Measurements from ENCODE around the gene TUBGCP2.
A peak's percentile ranks its signal among the peaks of the same experiment; 100 is the strongest.
"Not testable (repeated sequence)": the region's sequence is repeated elsewhere in the genome, so short reads cannot be mapped to it uniquely, and the experiment has no call there.

Gene TUBGCP2

GRCh38 chr10:133320852-133321422 is 12.3 kb upstream of the TUBGCP2 start:
- 96% methylated on average over 6 of the region's 6 CpGs for WGBS
- H3K27ac ChIP-seq (ENCODE audit: low read depth, low read length); H3K4me1 ChIP-seq (ENCODE audit: insufficient read depth, low read length); H3K9me3 ChIP-seq (ENCODE audit: insufficient read depth, low read depth, low read length); H3K4me3 ChIP-seq (ENCODE audit: low read length); H3K36me3 ChIP-seq (ENCODE audit: insufficient read depth, low read length); H3K9ac ChIP-seq (ENCODE audit: low read depth, low read length): not testable (repeated sequence)
- peaks cover 28% of the 10 kb centered on the region for H3K27me3 ChIP-seq (ENCODE audit: insufficient read depth, low read length)

- 11% methylated on average over 51 of the region's 51 CpGs for WGBS
- peak overlapping the region; percentile 60 for H3K9ac ChIP-seq (ENCODE audit: low read depth, low read length)
- no peaks in the 10 kb centered on the region for H3K4me1 ChIP-seq (ENCODE audit: insufficient read depth, low read length)
- peak overlapping the region; percentile 18; the same call in 1 of the 2 replicates for H3K27ac ChIP-seq (ENCODE audit: low read depth, low read length)
- H3K36me3 ChIP-seq (ENCODE audit: insufficient read depth, low read length), result no peaks in the 10 kb centered on the region
- peak overlapping the region; percentile 58 for H3K4me3 ChIP-seq (ENCODE audit: low read length)
- H3K9me3 ChIP-seq (ENCODE audit: insufficient read depth, low read depth, low read length), result no peaks in the 10 kb centered on the region
- peaks cover 15% of the 10 kb centered on the region for H3K27me3 ChIP-seq (ENCODE audit: insufficient read depth, low read length)
These were observed 9.9 kb upstream of the TUBGCP2 start for GRCh38 chr10:133318494-133319127.

- 71% methylated on average over 3 of the region's 7 CpGs for WGBS
- Histone ChIP-seq H3K4me3 (ENCODE audit: low read length) (no peak overlapping the region), H3K9ac (ENCODE audit: low read depth, low read length) (no peak overlapping the region), H3K27me3 (ENCODE audit: insufficient read depth, low read length) (peaks cover 15% of the 10 kb centered on the region), H3K9me3 (ENCODE audit: insufficient read depth, low read depth, low read length) (no peaks in the 10 kb centered on the region), H3K4me1 (ENCODE audit: insufficient read depth, low read length) (no peaks in the 10 kb centered on the region), H3K36me3 (ENCODE audit: insufficient read depth, low read length) (peaks cover 12% of the 10 kb centered on the region), H3K27ac (ENCODE audit: low read depth, low read length) (no peak overlapping the region)
These were observed 8.1 kb upstream of the TUBGCP2 start for GRCh38 chr10:133316732-133317131.

GRCh38 chr10:133316266-133316665 is 7.6 kb upstream of the TUBGCP2 start:
- WGBS, result 91% methylated on average over 6 of the region's 9 CpGs
- Histone ChIP-seq H3K4me1 (ENCODE audit: insufficient read depth, low read length) (no peaks in the 10 kb centered on the region), H3K4me3 (ENCODE audit: low read length) (no peak overlapping the region), H3K9me3 (ENCODE audit: insufficient read depth, low read depth, low read length) (no peaks in the 10 kb centered on the region), H3K27ac (ENCODE audit: low read depth, low read length) (no peak overlapping the region), H3K36me3 (ENCODE audit: insufficient read depth, low read length) (peaks cover 17% of the 10 kb centered on the region), H3K9ac (ENCODE audit: low read depth, low read length) (no peak overlapping the region), H3K27me3 (ENCODE audit: insufficient read depth, low read length) (peaks cover 15% of the 10 kb centered on the region)

GRCh38 chr10:133315847-133316246 is 7.2 kb upstream of the TUBGCP2 start:
- WGBS, result 87% methylated on average over 5 of the region's 5 CpGs
- H3K4me3 ChIP-seq (ENCODE audit: low read length), result no peak overlapping the region

GRCh38 chr10:133314911-133315310 is 6.2 kb upstream of the TUBGCP2 start:
- Histone ChIP-seq H3K27me3 (ENCODE audit: insufficient read depth, low read length) (peaks cover 10% of the 10 kb centered on the region), H3K4me1 (ENCODE audit: insufficient read depth, low read length) (no peaks in the 10 kb centered on the region), H3K9ac (ENCODE audit: low read depth, low read length) (no peak overlapping the region), H3K9me3 (ENCODE audit: insufficient read depth, low read depth, low read length) (no peaks in the 10 kb centered on the region), H3K36me3 (ENCODE audit: insufficient read depth, low read length) (peaks cover 30% of the 10 kb centered on the region), H3K27ac (ENCODE audit: low read depth, low read length) (no peak overlapping the region), H3K4me3 (ENCODE audit: low read length) (no peak overlapping the region)
- 92% methylated on average over 12 of the region's 12 CpGs for WGBS

More at GRCh38 chr10:133315847-133316246, 7.2 kb upstream of the TUBGCP2 start:
- no peak overlapping the region for H3K9ac ChIP-seq (ENCODE audit: low read depth, low read length)
- no peak overlapping the region for H3K27ac ChIP-seq (ENCODE audit: low read depth, low read length)
- no peaks in the 10 kb centered on the region for H3K4me1 ChIP-seq (ENCODE audit: insufficient read depth, low read length)
- H3K27me3 ChIP-seq (ENCODE audit: insufficient read depth, low read length), result peaks cover 15% of the 10 kb centered on the region
- peaks cover 21% of the 10 kb centered on the region for H3K36me3 ChIP-seq (ENCODE audit: insufficient read depth, low read length)
- H3K9me3 ChIP-seq (ENCODE audit: insufficient read depth, low read depth, low read length), result no peaks in the 10 kb centered on the region

GRCh38 chr10:133313192-133313591 is 4.5 kb upstream of the TUBGCP2 start:
- H3K36me3 ChIP-seq (ENCODE audit: insufficient read depth, low read length), result peaks cover 30% of the 10 kb centered on the region
- H3K9me3 ChIP-seq (ENCODE audit: insufficient read depth, low read depth, low read length), result no peaks in the 10 kb centered on the region
- no peak overlapping the region for H3K4me3 ChIP-seq (ENCODE audit: low read length)
- no peaks in the 10 kb centered on the region for H3K4me1 ChIP-seq (ENCODE audit: insufficient read depth, low read length)
- H3K27me3 ChIP-seq (ENCODE audit: insufficient read depth, low read length), result no peaks in the 10 kb centered on the region
- no peak overlapping the region for H3K9ac ChIP-seq (ENCODE audit: low read depth, low read length)
- no peak overlapping the region for H3K27ac ChIP-seq (ENCODE audit: low read depth, low read length)
- WGBS, result 98% methylated on average over 4 of the region's 4 CpGs

GRCh38 chr10:133312769-133313145 is 4.1 kb upstream of the TUBGCP2 start:
- Histone ChIP-seq H3K4me1 (ENCODE audit: insufficient read depth, low read length) (no peaks in the 10 kb centered on the region), H3K9ac (ENCODE audit: low read depth, low read length) (no peak overlapping the region), H3K4me3 (ENCODE audit: low read length) (no peak overlapping the region), H3K36me3 (ENCODE audit: insufficient read depth, low read length) (peaks cover 30% of the 10 kb centered on the region), H3K9me3 (ENCODE audit: insufficient read depth, low read depth, low read length) (no peaks in the 10 kb centered on the region), H3K27ac (ENCODE audit: low read depth, low read length) (no peak overlapping the region), H3K27me3 (ENCODE audit: insufficient read depth, low read length) (no peaks in the 10 kb centered on the region)
- 91% methylated on average over 9 of the region's 9 CpGs for WGBS

GRCh38 chr10:133312016-133312768 is 3.5 kb upstream of the TUBGCP2 start:
- 94% methylated on average over 23 of the region's 23 CpGs for WGBS
- Histone ChIP-seq H3K27ac (ENCODE audit: low read depth, low read length) (no peak overlapping the region), H3K27me3 (ENCODE audit: insufficient read depth, low read length) (no peaks in the 10 kb centered on the region), H3K4me3 (ENCODE audit: low read length) (no peak overlapping the region), H3K4me1 (ENCODE audit: insufficient read depth, low read length) (no peaks in the 10 kb centered on the region), H3K9ac (ENCODE audit: low read depth, low read length) (no peak overlapping the region), H3K36me3 (ENCODE audit: insufficient read depth, low read length) (peaks cover 30% of the 10 kb centered on the region), H3K9me3 (ENCODE audit: insufficient read depth, low read depth, low read length) (no peaks in the 10 kb centered on the region)

- Histone ChIP-seq H3K27ac (ENCODE audit: low read depth, low read length) (no peak overlapping the region), H3K9me3 (ENCODE audit: insufficient read depth, low read depth, low read length) (no peaks in the 10 kb centered on the region), H3K4me3 (ENCODE audit: low read length) (no peak overlapping the region), H3K4me1 (ENCODE audit: insufficient read depth, low read length) (no peaks in the 10 kb centered on the region), H3K27me3 (ENCODE audit: insufficient read depth, low read length) (no peaks in the 10 kb centered on the region), H3K36me3 (ENCODE audit: insufficient read depth, low read length) (peaks cover 30% of the 10 kb centered on the region), H3K9ac (ENCODE audit: low read depth, low read length) (no peak overlapping the region)
- 93% methylated on average over 10 of the region's 10 CpGs for WGBS
These were observed 2.9 kb upstream of the TUBGCP2 start for GRCh38 chr10:133311570-133311969.

GRCh38 chr10:133310789-133311188 is 2.1 kb upstream of the TUBGCP2 start:
- WGBS, result 96% methylated on average over 7 of the region's 8 CpGs
- Histone ChIP-seq H3K4me3 (ENCODE audit: low read length) (no peak overlapping the region), H3K9me3 (ENCODE audit: insufficient read depth, low read depth, low read length) (no peaks in the 10 kb centered on the region), H3K27me3 (ENCODE audit: insufficient read depth, low read length) (no peaks in the 10 kb centered on the region), H3K27ac (ENCODE audit: low read depth, low read length) (no peak overlapping the region), H3K4me1 (ENCODE audit: insufficient read depth, low read length) (no peaks in the 10 kb centered on the region), H3K36me3 (ENCODE audit: insufficient read depth, low read length) (peaks cover 30% of the 10 kb centered on the region), H3K9ac (ENCODE audit: low read depth, low read length) (no peak overlapping the region)

Data from HUES64 (cell line).